ENCODE data around the gene SMIM29.
"Not testable (repeated sequence)": the region's sequence is repeated elsewhere in the genome, so short reads cannot be mapped to it uniquely, and the experiment has no call there.

Gene SMIM29

GRCh38 chr6:34276881-34277762, 28.3 kb upstream of the SMIM29 start:
- Histone ChIP-seq H3K9me3 (ENCODE audit: control insufficient read depth, low read length) (no peaks in the 10 kb centered on the region), H3K9ac (ENCODE audit: low read length) (no peak overlapping the region)

GRCh38 chr6:34276191-34276590, 27.4 kb upstream of the SMIM29 start:
- no peak overlapping the region for H3K4me3 ChIP-seq (ENCODE audit: low read length)
- no peak overlapping the region for H3K9ac ChIP-seq (ENCODE audit: low read length)
- H3K4me1 ChIP-seq (ENCODE audit: control insufficient read depth, insufficient read depth, low read length): peaks cover 5% of the 10 kb centered on the region
- H3K9me3 ChIP-seq (ENCODE audit: control insufficient read depth, low read length): no peaks in the 10 kb centered on the region
- H3K36me3 ChIP-seq (ENCODE audit: control insufficient read depth, insufficient read depth, low read length): no peaks in the 10 kb centered on the region
- no peaks in the 10 kb centered on the region for H3K27me3 ChIP-seq (ENCODE audit: control insufficient read depth, insufficient read depth, low read length)

More at GRCh38 chr6:34276881-34277762, 28.3 kb upstream of the SMIM29 start:
- Histone ChIP-seq H3K27me3 (ENCODE audit: control insufficient read depth, insufficient read depth, low read length) (no peaks in the 10 kb centered on the region), H3K36me3 (ENCODE audit: control insufficient read depth, insufficient read depth, low read length) (no peaks in the 10 kb centered on the region), H3K4me1 (ENCODE audit: control insufficient read depth, insufficient read depth, low read length) (peaks cover 5% of the 10 kb centered on the region), H3K4me3 (ENCODE audit: low read length) (no peak overlapping the region)

GRCh38 chr6:34275128-34275804, 26.5 kb upstream of the SMIM29 start:
- Histone ChIP-seq H3K9ac (ENCODE audit: low read length) (no peak overlapping the region), H3K36me3 (ENCODE audit: control insufficient read depth, insufficient read depth, low read length) (no peaks in the 10 kb centered on the region), H3K4me1 (ENCODE audit: control insufficient read depth, insufficient read depth, low read length) (peaks cover 5% of the 10 kb centered on the region), H3K4me3 (ENCODE audit: low read length) (no peak overlapping the region), H3K27me3 (ENCODE audit: control insufficient read depth, insufficient read depth, low read length) (no peaks in the 10 kb centered on the region), H3K9me3 (ENCODE audit: control insufficient read depth, low read length) (no peaks in the 10 kb centered on the region)

GRCh38 chr6:34274129-34274528, 25.3 kb upstream of the SMIM29 start:
- Histone ChIP-seq H3K27me3 (ENCODE audit: control insufficient read depth, insufficient read depth, low read length) (no peaks in the 10 kb centered on the region), H3K9me3 (ENCODE audit: control insufficient read depth, low read length) (no peaks in the 10 kb centered on the region), H3K36me3 (ENCODE audit: control insufficient read depth, insufficient read depth, low read length) (no peaks in the 10 kb centered on the region), H3K4me1 (ENCODE audit: control insufficient read depth, insufficient read depth, low read length) (peaks cover 5% of the 10 kb centered on the region), H3K4me3 (ENCODE audit: low read length) (no peak overlapping the region), H3K9ac (ENCODE audit: low read length) (no peak overlapping the region)

- no peaks in the 10 kb centered on the region for H3K9me3 ChIP-seq (ENCODE audit: control insufficient read depth, low read length)
- no peak overlapping the region for H3K9ac ChIP-seq (ENCODE audit: low read length)
- peaks cover 5% of the 10 kb centered on the region for H3K4me1 ChIP-seq (ENCODE audit: control insufficient read depth, insufficient read depth, low read length)
- no peaks in the 10 kb centered on the region for H3K27me3 ChIP-seq (ENCODE audit: control insufficient read depth, insufficient read depth, low read length)
- no peak overlapping the region for H3K4me3 ChIP-seq (ENCODE audit: low read length)
- no peaks in the 10 kb centered on the region for H3K36me3 ChIP-seq (ENCODE audit: control insufficient read depth, insufficient read depth, low read length)
These were observed 24.5 kb upstream of the SMIM29 start for GRCh38 chr6:34273242-34273805.

GRCh38 chr6:34272013-34272926, 23.5 kb upstream of the SMIM29 start:
- no peak overlapping the region for H3K4me3 ChIP-seq (ENCODE audit: low read length)
- H3K9ac ChIP-seq (ENCODE audit: low read length): no peak overlapping the region

GRCh38 chr6:34269658-34270341, 21.0 kb upstream of the SMIM29 start:
- not testable (repeated sequence) for H3K9ac ChIP-seq (ENCODE audit: low read length); H3K9me3 ChIP-seq (ENCODE audit: control insufficient read depth, low read length); H3K4me3 ChIP-seq (ENCODE audit: low read length); H3K4me1 ChIP-seq (ENCODE audit: control insufficient read depth, insufficient read depth, low read length); H3K27me3 ChIP-seq (ENCODE audit: control insufficient read depth, insufficient read depth, low read length); H3K36me3 ChIP-seq (ENCODE audit: control insufficient read depth, insufficient read depth, low read length)

More at GRCh38 chr6:34272013-34272926, 23.5 kb upstream of the SMIM29 start:
- Histone ChIP-seq H3K9me3 (ENCODE audit: control insufficient read depth, low read length) (no peaks in the 10 kb centered on the region), H3K36me3 (ENCODE audit: control insufficient read depth, insufficient read depth, low read length) (no peaks in the 10 kb centered on the region), H3K4me1 (ENCODE audit: control insufficient read depth, insufficient read depth, low read length) (peaks cover 5% of the 10 kb centered on the region), H3K27me3 (ENCODE audit: control insufficient read depth, insufficient read depth, low read length) (no peaks in the 10 kb centered on the region)

GRCh38 chr6:34269132-34269531, 20.3 kb upstream of the SMIM29 start:
- H3K9ac ChIP-seq (ENCODE audit: low read length); H3K27me3 ChIP-seq (ENCODE audit: control insufficient read depth, insufficient read depth, low read length); H3K4me1 ChIP-seq (ENCODE audit: control insufficient read depth, insufficient read depth, low read length); H3K4me3 ChIP-seq (ENCODE audit: low read length); H3K36me3 ChIP-seq (ENCODE audit: control insufficient read depth, insufficient read depth, low read length); H3K9me3 ChIP-seq (ENCODE audit: control insufficient read depth, low read length): not testable (repeated sequence)

- H3K9me3 ChIP-seq (ENCODE audit: control insufficient read depth, low read length): no peaks in the 10 kb centered on the region
- no peaks in the 10 kb centered on the region for H3K27me3 ChIP-seq (ENCODE audit: control insufficient read depth, insufficient read depth, low read length)
- no peak overlapping the region for H3K4me3 ChIP-seq (ENCODE audit: low read length)
- H3K9ac ChIP-seq (ENCODE audit: low read length): no peak overlapping the region
- H3K4me1 ChIP-seq (ENCODE audit: control insufficient read depth, insufficient read depth, low read length): no peaks in the 10 kb centered on the region
- H3K36me3 ChIP-seq (ENCODE audit: control insufficient read depth, insufficient read depth, low read length): no peaks in the 10 kb centered on the region
These were observed 18.9 kb upstream of the SMIM29 start for GRCh38 chr6:34267746-34268145.

GRCh38 chr6:34263484-34263883, 14.7 kb upstream of the SMIM29 start:
- not testable (repeated sequence) for H3K36me3 ChIP-seq (ENCODE audit: control insufficient read depth, insufficient read depth, low read length); H3K9me3 ChIP-seq (ENCODE audit: control insufficient read depth, low read length); H3K4me1 ChIP-seq (ENCODE audit: control insufficient read depth, insufficient read depth, low read length); H3K9ac ChIP-seq (ENCODE audit: low read length); H3K27me3 ChIP-seq (ENCODE audit: control insufficient read depth, insufficient read depth, low read length); H3K4me3 ChIP-seq (ENCODE audit: low read length)

GRCh38 chr6:34260576-34261267, 11.9 kb upstream of the SMIM29 start:
- no peak overlapping the region for H3K9ac ChIP-seq (ENCODE audit: low read length)
- H3K9me3 ChIP-seq (ENCODE audit: control insufficient read depth, low read length): no peaks in the 10 kb centered on the region
- H3K27me3 ChIP-seq (ENCODE audit: control insufficient read depth, insufficient read depth, low read length): no peaks in the 10 kb centered on the region
- no peaks in the 10 kb centered on the region for H3K4me1 ChIP-seq (ENCODE audit: control insufficient read depth, insufficient read depth, low read length)
- no peaks in the 10 kb centered on the region for H3K36me3 ChIP-seq (ENCODE audit: control insufficient read depth, insufficient read depth, low read length)
- no peak overlapping the region for H3K4me3 ChIP-seq (ENCODE audit: low read length)
